HuH-7.5 (cell line): ENCODE measurements around the gene IBSP.

Experiments
- DNase-seq: peaks from one replicate; pipeline ENCODE4 v3.0.0; 2011; ENCODE audit warnings: low spot score

The IBSP gene

GRCh38 chr4:87838205-87838604 lies 38.9 kb downstream of the IBSP start:
- no peak for DNase-seq

- no peak for DNase-seq
Measured at GRCh38 chr4:87838890-87839591, 39.7 kb downstream of the IBSP start.

GRCh38 chr4:87839592-87839946 lies 40.2 kb downstream of the IBSP start:
- no peak for DNase-seq

- DNase-seq: no peak
Measured at GRCh38 chr4:87840149-87840548, 40.8 kb downstream of the IBSP start.

GRCh38 chr4:87843936-87844335 lies 44.6 kb downstream of the IBSP start:
- DNase-seq: no peak

- no peak for DNase-seq
Measured at GRCh38 chr4:87844452-87844851, 45.1 kb downstream of the IBSP start.

- no peak for DNase-seq
Measured at GRCh38 chr4:87846226-87846625, 46.9 kb downstream of the IBSP start.

- DNase-seq: no peak
Measured at GRCh38 chr4:87848622-87849351, 49.4 kb downstream of the IBSP start.

GRCh38 chr4:87849612-87850011 lies 50.3 kb downstream of the IBSP start:
- no peak for DNase-seq

GRCh38 chr4:87851332-87851731 lies 52.0 kb downstream of the IBSP start:
- DNase-seq: no peak

- no peak for DNase-seq
Measured at GRCh38 chr4:87851953-87852352, 52.6 kb downstream of the IBSP start.

GRCh38 chr4:87853108-87853507 lies 53.8 kb downstream of the IBSP start:
- DNase-seq: no peak

GRCh38 chr4:87853891-87854290 lies 54.5 kb downstream of the IBSP start:
- no peak for DNase-seq

- DNase-seq: no peak
Measured at GRCh38 chr4:87855559-87855958, 56.2 kb downstream of the IBSP start.

GRCh38 chr4:87856816-87857215 lies 57.5 kb downstream of the IBSP start:
- no peak for DNase-seq

GRCh38 chr4:87857789-87858188 lies 58.4 kb downstream of the IBSP start:
- no peak for DNase-seq
